SKM-1 treated with dmso at 0.1 percent for 144 hours (cell line): ENCODE results near the gene ETV1.

ENCODE experiments used
- DNase-seq: peaks from one replicate; lab custom pipeline; 2025; ENCODE audit not compliant: unreplicated experiment; lab: John Stamatoyannopoulos, UW

The ETV1 gene

GRCh38 chr7:13882051-13882450, 107.4 kb downstream of the ETV1 start:
- no peak for DNase-seq

GRCh38 chr7:13880789-13881188, 108.7 kb downstream of the ETV1 start:
- no peak for DNase-seq

- DNase-seq: no peak
Observed at GRCh38 chr7:13879994-13880686, 109.3 kb downstream of the ETV1 start.

- DNase-seq: no peak
Observed at GRCh38 chr7:13879143-13879542, 110.3 kb downstream of the ETV1 start.

GRCh38 chr7:13878154-13878553, 111.3 kb downstream of the ETV1 start:
- no peak for DNase-seq

GRCh38 chr7:13875496-13876074, 113.9 kb downstream of the ETV1 start:
- DNase-seq: no peak

GRCh38 chr7:13874783-13875182, 114.7 kb downstream of the ETV1 start:
- no peak for DNase-seq

- no peak for DNase-seq
Observed at GRCh38 chr7:13872709-13873108, 116.8 kb downstream of the ETV1 start.

- no peak for DNase-seq
Observed at GRCh38 chr7:13871008-13871407, 118.5 kb downstream of the ETV1 start.

GRCh38 chr7:13860734-13861133, 128.7 kb downstream of the ETV1 start:
- DNase-seq: no peak

- no peak for DNase-seq
Observed at GRCh38 chr7:13856012-13856411, 133.5 kb downstream of the ETV1 start.

GRCh38 chr7:13852281-13852968, 137.0 kb downstream of the ETV1 start:
- no peak for DNase-seq

- no peak for DNase-seq
Observed at GRCh38 chr7:13851736-13852135, 137.7 kb downstream of the ETV1 start.

GRCh38 chr7:13850185-13850752, 139.2 kb downstream of the ETV1 start:
- DNase-seq: peak; percentile 63

- DNase-seq: no peak
Observed at GRCh38 chr7:13849163-13849892, 140.1 kb downstream of the ETV1 start.

GRCh38 chr7:13848681-13849131, 140.8 kb downstream of the ETV1 start:
- DNase-seq: no peak

GRCh38 chr7:13846386-13846785, 143.1 kb downstream of the ETV1 start:
- DNase-seq: no peak

GRCh38 chr7:13845601-13846000, 143.9 kb downstream of the ETV1 start:
- no peak for DNase-seq

- no peak for DNase-seq
Observed at GRCh38 chr7:13844954-13845353, 144.5 kb downstream of the ETV1 start.

GRCh38 chr7:13841284-13841683, 148.2 kb downstream of the ETV1 start:
- no peak for DNase-seq
